GM12892 (cell line): ENCODE results near the gene PGBD4.

Source experiments
- POLR2A ChIP-seq: IDR thresholded peaks from 2 replicates; pipeline ENCODE4 v1.6.1; 2011; ENCODE audit warnings: low read depth, low read length, control low read depth
- POLR2AphosphoS5 ChIP-seq: IDR thresholded peaks from 2 replicates; pipeline ENCODE4 v1.6.1; 2011; ENCODE audit warnings: low read depth, low read length, control low read depth
- TAF1 ChIP-seq: IDR thresholded peaks from 2 replicates; pipeline ENCODE4 v1.6.1; 2011; ENCODE audit warnings: low read depth, mild to moderate bottlenecking, control low read depth, low read length, borderline replicate concordance

DNA sequence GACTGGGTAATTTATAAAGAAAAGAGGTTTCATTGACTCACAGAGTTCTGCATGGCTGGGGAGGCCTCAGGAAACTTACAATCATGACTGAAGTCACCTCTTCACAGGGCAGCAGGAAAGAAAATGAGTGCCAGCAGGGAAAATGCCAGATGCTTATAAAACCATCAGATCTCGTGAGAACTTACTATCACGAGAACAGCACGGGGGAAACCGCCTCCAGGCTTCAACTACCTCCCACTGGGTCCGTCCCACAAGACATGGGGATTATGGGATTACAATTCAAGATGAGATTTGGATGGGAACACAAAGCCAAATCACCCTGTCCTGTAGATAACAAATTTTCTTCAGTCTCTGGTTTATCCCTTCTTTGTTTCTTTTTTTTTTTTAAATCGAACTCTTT is 31.9 kb upstream of the PGBD4 start:
- TF ChIP-seq TAF1 (no peak), POLR2A (no peak), POLR2AphosphoS5 (no peak)
